Neural progenitor cell (in vitro differentiated cells): ENCODE results near the gene SNAI3. TPM values are rescaled to one million over a fixed set of nuclear protein-coding genes. Genes with fewer than 3 reads are reported as not detected.

Experiments used
- DNase-seq: peaks from one replicate; pipeline ENCODE4 v3.0.0-alpha.2; 2016; ENCODE audit warnings: low spot score
- H2AFZ ChIP-seq: fragments of 200-600 bp; sonication (generic); replicated peaks from 2 replicates; pipeline ENCODE4 v1.6.1; 2016; ENCODE audit warnings: antibody characterized with exemption
- H3F3A ChIP-seq: fragments of 200-600 bp; sonication (generic); 2 replicates; pipeline ENCODE4 v1.6.1; 2016; ENCODE audit warnings: antibody characterized with exemption, low read depth
- H3K27ac ChIP-seq: fragments of 200-600 bp; sonication (generic); 2 replicates; pipeline ENCODE4 v1.5.1; 2016; ENCODE audit warnings: mild to moderate bottlenecking
- H3K27me3 ChIP-seq: fragments of 200-600 bp; sonication (generic); 2 replicates; pipeline ENCODE4 v1.6.1; 2016; ENCODE audit warnings: mild to moderate bottlenecking, moderate library complexity
- H3K36me3 ChIP-seq: fragments of 200-600 bp; sonication (generic); 2 replicates; pipeline ENCODE4 v1.5.1; 2016
- H3K4me1 ChIP-seq: fragments of 200-600 bp; sonication (generic); 2 replicates; pipeline ENCODE4 v1.6.1; 2016; ENCODE audit warnings: mixed run types
- H3K4me2 ChIP-seq: fragments of 200-600 bp; sonication (generic); 2 replicates; pipeline ENCODE4 v1.6.1; 2016
- H3K4me3 ChIP-seq: fragments of 200-600 bp; sonication (generic); 2 replicates; pipeline ENCODE4 v1.5.1; 2016
- H3K79me2 ChIP-seq: fragments of 200-600 bp; sonication (generic); 2 replicates; pipeline ENCODE4 v1.6.1; 2016; ENCODE audit warnings: low read depth
- H3K9ac ChIP-seq: fragments of 200-600 bp; sonication (generic); 2 replicates; pipeline ENCODE4 v1.6.1; 2016
- H3K9me3 ChIP-seq: fragments of 200-600 bp; sonication (generic); 2 replicates; pipeline ENCODE4 v1.5.1; 2016; ENCODE audit warnings: low read depth
- H4K20me1 ChIP-seq: fragments of 200-600 bp; sonication (generic); 2 replicates; pipeline ENCODE4 v1.6.1; 2016; ENCODE audit warnings: low read depth
- H3K27ac Mint-ChIP-seq: 3 replicates; pipeline ENCODE4 v1.8.0; 2021; ENCODE audit warnings: mixed read lengths
- H3K27me3 Mint-ChIP-seq: 2 replicates; pipeline ENCODE4 v1.8.0; 2022; ENCODE audit warnings: low read depth, mild to moderate bottlenecking, inconsistent platforms, moderate library complexity, mixed read lengths; ENCODE audit not compliant: insufficient read depth
- H3K36me3 Mint-ChIP-seq: 3 replicates; pipeline ENCODE4 v1.8.0; 2021; ENCODE audit warnings: mixed read lengths
- H3K4me1 Mint-ChIP-seq: 3 replicates; pipeline ENCODE4 v1.8.0; 2021; ENCODE audit warnings: mixed read lengths
- H3K4me3 Mint-ChIP-seq: 3 replicates; pipeline ENCODE4 v1.8.0; 2021; ENCODE audit warnings: mild to moderate bottlenecking, moderate library complexity, mixed read lengths
- H3K9me3 Mint-ChIP-seq: 3 replicates; pipeline ENCODE4 v1.8.0; 2020; ENCODE audit warnings: mixed read lengths
- EZH2 ChIP-seq: fragments of 200-600 bp; sonication (generic); IDR thresholded peaks from 2 replicates; pipeline ENCODE4 v1.6.1; 2017; ENCODE audit warnings: antibody characterized with exemption, mild to moderate bottlenecking, moderate library complexity
- EZH2phosphoT487 ChIP-seq: fragments of 200-600 bp; sonication (generic); IDR thresholded peaks from 2 replicates; pipeline ENCODE4 v1.6.1; 2017; ENCODE audit warnings: antibody characterized with exemption
- total RNA-seq: library from RNA; depleted of rRNA; stranded (reverse); fragments of >200 nt; gene quantifications from 2 replicates; pipeline ENCODE4 v1.2.3, GENCODE V29; 2015; ENCODE audit warnings: low replicate concordance
- TF ChIP-seq, protein P1 (sequence below): fragments of 200-600 bp; sonication (generic); IDR thresholded peaks from 2 replicates; pipeline ENCODE4 v1.5.1; 2017; ENCODE audit warnings: antibody characterized with exemption, mild to moderate bottlenecking

The SNAI3 gene
- total RNA-seq, 1 donor from 2014 or later, result not detected

DNA sequence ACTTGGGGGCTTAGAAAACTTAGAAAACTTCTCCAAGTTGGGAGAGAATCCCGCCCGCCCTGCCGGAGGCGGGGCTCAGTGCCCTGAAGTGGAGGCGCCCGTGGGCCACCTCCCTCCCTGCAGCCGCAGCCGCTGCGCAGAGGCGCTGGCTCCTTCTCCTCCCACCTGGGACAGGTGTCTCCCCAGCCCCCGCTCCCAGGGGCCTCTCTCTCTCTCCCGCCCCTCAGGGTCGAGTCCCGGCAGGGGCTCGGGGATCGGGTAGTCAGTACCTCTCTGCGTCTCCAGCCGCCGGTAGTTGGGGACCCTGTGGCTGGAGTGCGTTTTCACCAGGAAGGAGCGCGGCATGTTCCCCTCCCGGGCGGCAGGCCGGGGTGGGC is 257 bp downstream of the SNAI3 start:
- peak overlapping the region; percentile 78 for H2AFZ ChIP-seq
- H3K9me3 Mint-ChIP-seq, result no peaks in the 10 kb centered on the region
- H3K27me3 Mint-ChIP-seq, result peaks cover 42% of the 10 kb centered on the region

DNA sequence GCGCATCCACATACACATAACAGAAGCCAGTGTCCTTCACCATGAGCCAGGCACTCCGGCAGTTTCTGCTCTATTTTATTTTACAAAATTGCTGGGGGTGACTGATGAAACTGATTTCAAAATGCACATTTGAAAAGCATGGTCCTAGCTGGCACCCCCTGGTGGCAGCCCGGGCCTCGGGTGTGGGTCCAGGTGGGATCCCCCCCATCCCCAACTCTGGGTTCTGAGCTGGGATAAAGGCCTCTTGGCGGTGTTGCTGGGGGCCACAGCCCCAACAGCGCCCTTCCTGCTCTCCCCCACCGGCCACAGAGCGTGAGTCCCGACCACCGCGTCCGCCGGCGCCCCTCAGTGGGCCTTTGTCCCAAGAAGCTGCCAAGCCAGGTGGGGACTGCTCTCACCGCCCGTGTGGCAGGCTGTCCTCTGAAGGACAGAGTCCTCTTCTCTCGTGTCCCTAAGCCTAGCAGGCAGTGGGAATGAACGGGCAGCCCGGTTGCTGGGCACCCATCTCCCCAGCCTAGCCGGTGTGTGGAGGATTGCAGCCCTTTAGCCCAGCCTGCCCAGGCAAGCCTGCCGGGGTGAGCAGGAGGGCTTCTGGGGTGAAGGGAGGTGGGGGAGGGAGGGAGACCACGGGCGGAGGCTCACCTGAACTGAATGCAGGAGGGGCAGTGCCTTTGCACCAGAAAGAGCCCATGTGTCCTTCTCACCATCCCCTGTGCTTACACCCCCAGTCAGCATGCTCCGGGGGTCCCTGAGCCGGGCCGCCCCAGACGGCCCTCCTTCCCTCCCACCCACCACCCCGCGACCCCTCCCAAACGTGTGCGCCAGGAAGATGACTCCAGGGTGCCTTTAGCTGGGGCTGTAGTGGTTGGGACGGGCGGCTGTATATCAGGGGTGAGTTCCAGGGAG is 898 bp downstream of the SNAI3 start:
- Mint-ChIP-seq H3K4me3 (no peak overlapping the region), H3K27me3 (peaks cover 42% of the 10 kb centered on the region), H3K36me3 (no peaks in the 10 kb centered on the region), H3K4me1 (peaks cover 7% of the 10 kb centered on the region), H3K27ac (no peak overlapping the region), H3K9me3 (no peaks in the 10 kb centered on the region)
- TF ChIP-seq EZH2, result peak; percentile 25
- TF ChIP-seq EZH2phosphoT487, result no peak
- TF ChIP-seq, protein P1, sequence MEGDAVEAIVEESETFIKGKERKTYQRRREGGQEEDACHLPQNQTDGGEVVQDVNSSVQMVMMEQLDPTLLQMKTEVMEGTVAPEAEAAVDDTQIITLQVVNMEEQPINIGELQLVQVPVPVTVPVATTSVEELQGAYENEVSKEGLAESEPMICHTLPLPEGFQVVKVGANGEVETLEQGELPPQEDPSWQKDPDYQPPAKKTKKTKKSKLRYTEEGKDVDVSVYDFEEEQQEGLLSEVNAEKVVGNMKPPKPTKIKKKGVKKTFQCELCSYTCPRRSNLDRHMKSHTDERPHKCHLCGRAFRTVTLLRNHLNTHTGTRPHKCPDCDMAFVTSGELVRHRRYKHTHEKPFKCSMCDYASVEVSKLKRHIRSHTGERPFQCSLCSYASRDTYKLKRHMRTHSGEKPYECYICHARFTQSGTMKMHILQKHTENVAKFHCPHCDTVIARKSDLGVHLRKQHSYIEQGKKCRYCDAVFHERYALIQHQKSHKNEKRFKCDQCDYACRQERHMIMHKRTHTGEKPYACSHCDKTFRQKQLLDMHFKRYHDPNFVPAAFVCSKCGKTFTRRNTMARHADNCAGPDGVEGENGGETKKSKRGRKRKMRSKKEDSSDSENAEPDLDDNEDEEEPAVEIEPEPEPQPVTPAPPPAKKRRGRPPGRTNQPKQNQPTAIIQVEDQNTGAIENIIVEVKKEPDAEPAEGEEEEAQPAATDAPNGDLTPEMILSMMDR, result peak; percentile 70
- peak; percentile 52 for DNase-seq
- peaks cover 16% of the 10 kb centered on the region for H3K4me1 ChIP-seq
- no peak overlapping the region for H3K9ac ChIP-seq
- no peaks in the 10 kb centered on the region for H3K36me3 ChIP-seq
- H4K20me1 ChIP-seq, result peaks cover 7% of the 10 kb centered on the region
- H3K4me3 ChIP-seq, result peak overlapping the region; percentile 66
- peaks cover 29% of the 10 kb centered on the region for H3F3A ChIP-seq
- H3K27ac ChIP-seq, result no peak overlapping the region
- peak overlapping the region; percentile 85 for H3K4me2 ChIP-seq
- peak overlapping the region; percentile 78 for H2AFZ ChIP-seq
- no peaks in the 10 kb centered on the region for H3K79me2 ChIP-seq
- peaks cover 58% of the 10 kb centered on the region for H3K27me3 ChIP-seq
- no peaks in the 10 kb centered on the region for H3K9me3 ChIP-seq

More for the DNA sequence above, 257 bp downstream of the SNAI3 start:
- Histone ChIP-seq H3K9me3 (no peaks in the 10 kb centered on the region), H3F3A (peaks cover 28% of the 10 kb centered on the region), H3K79me2 (no peaks in the 10 kb centered on the region), H3K4me3 (peak overlapping the region; percentile 66), H3K4me2 (peak overlapping the region; percentile 85), H4K20me1 (peaks cover 7% of the 10 kb centered on the region), H3K4me1 (peaks cover 16% of the 10 kb centered on the region), H3K36me3 (no peaks in the 10 kb centered on the region), H3K27ac (no peak overlapping the region), H3K9ac (no peak overlapping the region), H3K27me3 (peaks cover 58% of the 10 kb centered on the region)
- H3K27ac Mint-ChIP-seq, result no peak overlapping the region
- TF ChIP-seq, protein P1, result no peak
- TF ChIP-seq EZH2phosphoT487, result peak; percentile 51
- peak; percentile 64 for TF ChIP-seq EZH2
- no peaks in the 10 kb centered on the region for H3K36me3 Mint-ChIP-seq
- peak overlapping the region; percentile 71 for H3K4me3 Mint-ChIP-seq
- DNase-seq, result no peak
- H3K4me1 Mint-ChIP-seq, result peaks cover 7% of the 10 kb centered on the region

DNA sequence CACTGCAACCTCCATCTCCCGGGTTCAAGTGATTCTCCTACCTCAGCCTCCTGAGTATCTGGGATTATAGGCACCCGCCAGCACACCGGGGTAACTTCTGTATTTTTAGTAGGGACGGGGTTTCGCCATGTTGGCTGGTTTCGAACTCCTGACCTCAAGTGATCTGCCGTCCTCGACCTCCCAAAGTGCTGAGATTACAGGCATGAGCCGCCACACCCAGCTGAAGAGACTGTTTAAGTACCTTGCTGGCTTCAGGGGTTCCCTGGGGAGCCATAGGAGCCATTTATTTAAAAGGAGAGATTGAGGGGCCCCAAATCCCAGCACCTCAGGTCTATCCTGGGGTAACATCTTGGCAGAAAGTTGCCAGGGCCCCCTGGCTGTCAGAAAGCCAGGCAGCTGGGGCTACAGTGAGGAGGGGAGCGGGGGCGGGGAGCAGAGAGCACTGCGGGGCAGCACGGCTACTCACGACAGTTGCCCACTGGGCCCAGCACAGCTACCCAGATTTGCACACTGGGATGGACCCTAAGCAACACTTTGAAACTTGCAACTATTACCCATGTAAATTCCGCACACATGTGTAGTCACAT is 1.6 kb downstream of the SNAI3 start:
- Histone ChIP-seq H4K20me1 (peaks cover 7% of the 10 kb centered on the region), H3K4me1 (peaks cover 16% of the 10 kb centered on the region), H3K79me2 (no peaks in the 10 kb centered on the region), H3K4me2 (peak overlapping the region; percentile 85), H2AFZ (no peak overlapping the region), H3K4me3 (no peak overlapping the region), H3F3A (peaks cover 29% of the 10 kb centered on the region), H3K9me3 (no peaks in the 10 kb centered on the region), H3K9ac (no peak overlapping the region), H3K27me3 (peaks cover 58% of the 10 kb centered on the region), H3K27ac (no peak overlapping the region), H3K36me3 (no peaks in the 10 kb centered on the region)
- DNase-seq, result no peak
- Mint-ChIP-seq H3K4me1 (peaks cover 7% of the 10 kb centered on the region), H3K27ac (no peak overlapping the region), H3K27me3 (peaks cover 42% of the 10 kb centered on the region), H3K36me3 (no peaks in the 10 kb centered on the region), H3K4me3 (no peak overlapping the region), H3K9me3 (no peaks in the 10 kb centered on the region)
- TF ChIP-seq EZH2phosphoT487, result no peak
- TF ChIP-seq, protein P1, result no peak
- TF ChIP-seq EZH2, result no peak
